Thymus (tissue), 11 donors: ENCODE data around the gene CDC14B. TPM values are rescaled to one million over a fixed set of nuclear protein-coding genes. Genes with fewer than 3 reads are reported as not detected.

Source experiments
- DNase-seq, 9 donors: peaks; one replicate each; pipeline ENCODE4 v3.0.0-alpha.2; 2013; ENCODE audit warnings: low spot score in 9 of 9, low read depth in 6 of 9, missing footprints in 1 of 9
- H3K27ac ChIP-seq, 2 donors: one replicate each; pipeline ENCODE4 v1.5.1; 2013; ENCODE audit warnings: control low read depth in 1 of 2, low read depth in 1 of 2, low read length in 1 of 2, mild to moderate bottlenecking in 1 of 2, moderate library complexity in 1 of 2
- H3K27me3 ChIP-seq, 2 donors: one replicate each; pipeline ENCODE4 v1.5.1; 2013; ENCODE audit warnings: low read length in 1 of 2; ENCODE audit not compliant: control insufficient read depth in 2 of 2, insufficient read depth in 1 of 2
- H3K36me3 ChIP-seq, 2 donors: one replicate each; pipeline ENCODE4 v1.5.1; 2013; ENCODE audit warnings: low read length in 1 of 2, mild to moderate bottlenecking in 1 of 2, moderate library complexity in 1 of 2; ENCODE audit not compliant: control insufficient read depth in 2 of 2, insufficient read depth in 2 of 2
- H3K4me1 ChIP-seq, 2 donors: one replicate each; pipeline ENCODE4 v1.5.1; 2013; ENCODE audit warnings: low read length in 2 of 2; ENCODE audit not compliant: control insufficient read depth in 2 of 2, insufficient read depth in 2 of 2
- H3K4me3 ChIP-seq, 2 donors: one replicate each; pipeline ENCODE4 v1.5.1; 2013; ENCODE audit warnings: low read length in 2 of 2, control low read depth in 1 of 2, mild to moderate bottlenecking in 1 of 2
- H3K9me3 ChIP-seq, 2 donors: one replicate each; pipeline ENCODE4 v1.5.1; 2013; ENCODE audit warnings: low read length in 1 of 2, mild to moderate bottlenecking in 1 of 2; ENCODE audit not compliant: control insufficient read depth in 2 of 2, insufficient read depth in 1 of 2
- WGBS: extraction: QIAGEN DNeasy Blood & Tissue Kit; methylation state at CpG from one replicate; pipeline ENCODE4 v1.1.7; 2013; 5-methylcytosine and 5-hydroxymethylcytosine counted together
- polyA plus RNA-seq: library from polyadenylated mRNA; stranded (reverse); fragments of 200-250 nt; gene quantifications from one replicate; pipeline ENCODE4 v1.2.3, GENCODE V29; 2013
- total RNA-seq: library from RNA; stranded (reverse); fragments of 120-200 nt; gene quantifications from one replicate; pipeline ENCODE4 v1.2.4, GENCODE V29; 2013
- donor health status: healthy.

The CDC14B gene
- total and polyA plus RNA-seq, 2 donors: 4.8 to 6.7 TPM

GRCh38 chr9:96532173-96532572 is 87.5 kb downstream of the CDC14B start:
- Histone ChIP-seq H3K36me3 (no peaks in the 10 kb centered on the region), H3K27ac (no peak overlapping the region), H3K4me3 (no peak overlapping the region), H3K4me1 (no peaks in the 10 kb centered on the region), H3K27me3 (no peaks in the 10 kb centered on the region), H3K9me3 (no peaks in the 10 kb centered on the region)
- DNase-seq: no peak

DNA sequence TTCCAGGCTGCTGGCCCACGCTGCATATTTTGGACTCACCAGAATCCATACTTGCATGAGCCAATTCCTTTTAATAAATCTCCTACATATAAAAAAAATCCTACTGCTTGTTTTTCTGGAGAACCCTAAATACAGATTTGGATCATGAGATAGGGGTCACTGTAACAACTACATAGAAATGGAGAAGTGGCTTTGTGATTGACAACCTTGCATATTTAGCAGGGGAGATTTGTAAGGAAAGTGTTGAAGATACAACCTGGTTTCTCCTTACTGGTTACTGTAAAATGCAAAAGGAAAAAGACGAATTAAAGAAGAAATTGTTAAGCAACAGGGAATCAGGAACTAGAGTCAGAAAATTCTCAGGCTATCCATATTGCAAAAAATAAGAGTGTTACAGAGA is 94.9 kb downstream of the CDC14B start:
- 97% methylated on average over 2 of the region's 2 CpGs for WGBS
- H3K27me3 ChIP-seq: no peaks in the 10 kb centered on the region
- H3K9me3 ChIP-seq: no peaks in the 10 kb centered on the region
- no peak for DNase-seq
- peaks cover 3 to 6% of the 10 kb centered on the region in 2 donors for H3K4me1 ChIP-seq
- H3K27ac ChIP-seq: no peak overlapping the region
- no peak overlapping the region for H3K4me3 ChIP-seq
- no peaks in the 10 kb centered on the region for H3K36me3 ChIP-seq

DNA sequence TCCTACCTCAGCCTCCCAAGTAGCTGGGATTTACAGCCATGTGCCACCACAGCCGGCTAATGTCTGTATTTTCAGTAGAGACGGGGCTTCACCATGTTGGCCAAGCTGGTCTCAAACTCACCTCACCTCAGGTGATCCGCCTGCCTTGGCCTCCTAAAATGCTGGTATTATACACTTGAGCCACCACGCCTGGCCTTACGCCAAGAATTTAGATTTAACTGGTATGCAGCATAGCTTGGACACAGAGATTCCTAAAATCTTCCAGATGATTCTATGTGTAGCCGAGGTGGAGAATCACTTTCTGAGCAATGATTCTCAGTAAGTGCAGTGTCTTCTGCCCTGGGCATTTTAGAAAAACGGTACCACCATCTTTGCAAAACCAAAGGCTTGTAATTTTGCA is 95.6 kb downstream of the CDC14B start:
- no peak overlapping the region for H3K27ac ChIP-seq
- no peaks in the 10 kb centered on the region for H3K27me3 ChIP-seq
- WGBS: 97% methylated on average over 7 of the region's 7 CpGs
- H3K4me1 ChIP-seq: peaks cover 3 to 6% of the 10 kb centered on the region in 2 donors
- no peak overlapping the region for H3K4me3 ChIP-seq
- H3K36me3 ChIP-seq: no peaks in the 10 kb centered on the region
- DNase-seq: no peak
- no peaks in the 10 kb centered on the region for H3K9me3 ChIP-seq

GRCh38 chr9:96523374-96523773 is 96.3 kb downstream of the CDC14B start:
- Histone ChIP-seq H3K9me3 (no peaks in the 10 kb centered on the region), H3K4me3 (no peak overlapping the region), H3K27me3 (no peaks in the 10 kb centered on the region), H3K36me3 (no peaks in the 10 kb centered on the region), H3K4me1 (peaks cover 3 to 6% of the 10 kb centered on the region in 2 donors), H3K27ac (no peak overlapping the region)
- 91% methylated on average over 7 of the region's 7 CpGs for WGBS
- DNase-seq: no peak

- no peaks in the 10 kb centered on the region for H3K9me3 ChIP-seq
- no peaks in the 10 kb centered on the region for H3K27me3 ChIP-seq
- H3K4me3 ChIP-seq: no peak overlapping the region
- H3K4me1 ChIP-seq: peaks cover 3 to 6% of the 10 kb centered on the region in 2 donors
- H3K27ac ChIP-seq: no peak overlapping the region
- DNase-seq: peak; percentile 32 to 85 (median 56)
- 6% methylated on average over 4 of the region's 4 CpGs for WGBS
- no peaks in the 10 kb centered on the region for H3K36me3 ChIP-seq
Observed at GRCh38 chr9:96522366-96522765, 97.3 kb downstream of the CDC14B start.

- WGBS: 96% methylated on average over 2 of the region's 2 CpGs
Observed at GRCh38 chr9:96519787-96520186, 99.9 kb downstream of the CDC14B start.

GRCh38 chr9:96519095-96519494 is 100.5 kb downstream of the CDC14B start:
- H3K27ac ChIP-seq: no peak overlapping the region

More at GRCh38 chr9:96519787-96520186, 99.9 kb downstream of the CDC14B start:
- no peak for DNase-seq
- Histone ChIP-seq H3K4me3 (no peak overlapping the region), H3K9me3 (no peaks in the 10 kb centered on the region), H3K27me3 (no peaks in the 10 kb centered on the region), H3K36me3 (no peaks in the 10 kb centered on the region), H3K27ac (no peak overlapping the region), H3K4me1 (peaks cover 3 to 6% of the 10 kb centered on the region in 2 donors)

GRCh38 chr9:96515621-96516470 is 103.8 kb downstream of the CDC14B start:
- no peaks in the 10 kb centered on the region for H3K4me1 ChIP-seq
- 95% methylated on average over 5 of the region's 5 CpGs for WGBS
- no peaks in the 10 kb centered on the region for H3K27me3 ChIP-seq
- no peak overlapping the region for H3K27ac ChIP-seq
- no peaks in the 10 kb centered on the region for H3K36me3 ChIP-seq
- no peak overlapping the region for H3K4me3 ChIP-seq
- DNase-seq: no peak
- no peaks in the 10 kb centered on the region for H3K9me3 ChIP-seq

More at GRCh38 chr9:96519095-96519494, 100.5 kb downstream of the CDC14B start:
- Histone ChIP-seq H3K36me3 (no peaks in the 10 kb centered on the region), H3K27me3 (no peaks in the 10 kb centered on the region), H3K4me1 (peaks cover 3 to 6% of the 10 kb centered on the region in 2 donors), H3K4me3 (no peak overlapping the region), H3K9me3 (no peaks in the 10 kb centered on the region)
- WGBS: 98% methylated on average over 7 of the region's 7 CpGs
- DNase-seq: no peak

GRCh38 chr9:96514800-96515158 is 104.9 kb downstream of the CDC14B start:
- no peak overlapping the region for H3K4me3 ChIP-seq
- H3K36me3 ChIP-seq: no peaks in the 10 kb centered on the region
- no peaks in the 10 kb centered on the region for H3K27me3 ChIP-seq
- no peak for DNase-seq
- no peak overlapping the region for H3K27ac ChIP-seq
- no peaks in the 10 kb centered on the region for H3K4me1 ChIP-seq
- 96% methylated on average over 3 of the region's 3 CpGs for WGBS
- H3K9me3 ChIP-seq: no peaks in the 10 kb centered on the region
